Ecto neural progenitor cell (in vitro differentiated cells): Measurements from ENCODE around the gene SPATA12.

ENCODE experiments used
- DNase-seq: peaks from one replicate; pipeline ENCODE4 v3.0.0-alpha.2; 2018; ENCODE audit warnings: low spot score

The SPATA12 gene

GRCh38 chr3:57052662-57053061 is 7.8 kb upstream of the SPATA12 start:
- DNase-seq, result no peak

DNA sequence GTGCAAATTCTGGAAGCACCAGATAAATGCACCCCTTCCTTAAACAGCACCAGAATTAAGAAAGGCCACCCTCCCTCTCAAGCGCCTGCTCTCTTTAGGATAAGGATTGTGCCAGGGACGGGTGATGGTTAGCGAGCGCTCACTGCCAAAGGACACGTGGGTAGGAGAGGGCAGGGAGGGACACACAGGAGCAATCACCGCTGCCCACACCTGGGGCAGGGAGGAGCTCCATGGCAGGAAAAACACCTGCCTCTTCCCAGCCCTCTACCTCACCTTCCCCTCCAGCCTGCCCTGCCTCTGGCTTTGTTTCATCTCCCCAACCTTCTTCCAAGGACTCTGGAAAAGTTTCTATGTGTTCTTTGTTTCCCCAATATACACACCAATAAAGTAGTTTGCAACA is 7.3 kb upstream of the SPATA12 start:
- no peak for DNase-seq

DNA sequence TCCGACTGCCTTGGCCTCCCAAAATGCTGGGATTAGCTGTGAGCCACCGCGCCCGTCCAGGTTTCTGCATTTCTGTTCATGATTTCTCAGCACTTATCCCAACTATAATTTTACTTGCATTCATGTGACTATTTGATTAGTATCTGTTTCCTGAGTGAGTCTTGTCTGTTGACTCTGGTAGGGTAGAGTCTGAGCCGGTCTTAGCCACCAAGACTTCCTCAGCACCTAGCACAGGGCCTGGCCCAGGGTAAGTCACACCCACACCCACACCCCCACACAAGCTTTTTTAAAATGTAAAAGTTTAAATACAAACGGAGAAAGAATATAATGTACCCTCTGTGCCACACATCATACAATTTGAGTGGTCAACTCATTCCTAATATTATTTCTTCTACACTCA is 3.1 kb upstream of the SPATA12 start:
- no peak for DNase-seq

- DNase-seq, result no peak
Measured at GRCh38 chr3:57059411-57059810, 1.1 kb upstream of the SPATA12 start.

- DNase-seq, result no peak
Measured at GRCh38 chr3:57061556-57061955, 1.1 kb downstream of the SPATA12 start.

DNA sequence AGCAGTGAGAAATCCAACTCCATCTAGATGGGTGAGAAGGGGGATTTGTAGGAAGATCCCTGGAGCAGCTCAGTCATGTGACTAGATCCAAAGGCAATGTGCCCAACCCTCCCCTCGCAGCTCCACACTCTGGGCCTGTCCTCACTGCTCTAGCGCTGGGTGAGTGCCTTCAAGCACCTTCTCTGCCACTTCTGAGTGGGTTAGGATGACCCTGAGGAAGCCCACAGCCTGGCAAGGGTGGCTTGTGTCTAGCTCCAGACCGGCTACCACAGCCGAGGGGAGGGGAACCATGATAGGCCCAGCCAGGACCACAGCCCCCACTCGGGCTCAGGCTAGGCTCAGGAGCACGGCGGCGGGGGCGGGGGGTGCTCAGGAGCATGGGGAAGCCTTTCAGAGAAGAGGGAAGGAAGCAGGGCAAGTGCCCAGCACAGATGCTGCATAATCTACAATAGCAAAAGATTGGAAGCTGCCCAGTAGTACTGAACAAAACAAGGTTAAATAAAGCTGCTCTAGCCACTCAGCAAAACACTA is 1.7 kb downstream of the SPATA12 start:
- peak; percentile 53 for DNase-seq

GRCh38 chr3:57063032-57063431 is 2.6 kb downstream of the SPATA12 start:
- DNase-seq, result no peak

DNA sequence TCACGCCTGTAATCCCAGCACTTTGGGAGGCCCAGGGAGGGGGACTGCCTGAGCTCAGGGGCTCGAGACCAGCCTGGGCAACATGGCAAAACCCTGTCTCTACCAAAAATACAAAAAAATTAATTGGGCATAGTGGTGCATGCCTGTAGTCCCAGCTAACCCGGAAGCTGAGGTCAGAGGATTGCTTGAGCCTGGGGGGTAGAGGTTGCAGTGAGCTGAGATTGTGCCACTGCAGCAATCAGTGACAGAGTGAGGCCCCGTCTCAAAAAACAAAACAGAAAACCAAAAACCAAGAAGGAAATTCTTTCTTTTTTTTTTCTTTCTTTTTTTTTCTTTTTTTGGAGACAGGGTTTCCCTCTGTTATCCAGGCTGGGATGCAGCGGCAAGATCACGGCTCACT is 3.5 kb downstream of the SPATA12 start:
- DNase-seq, result no peak

DNA sequence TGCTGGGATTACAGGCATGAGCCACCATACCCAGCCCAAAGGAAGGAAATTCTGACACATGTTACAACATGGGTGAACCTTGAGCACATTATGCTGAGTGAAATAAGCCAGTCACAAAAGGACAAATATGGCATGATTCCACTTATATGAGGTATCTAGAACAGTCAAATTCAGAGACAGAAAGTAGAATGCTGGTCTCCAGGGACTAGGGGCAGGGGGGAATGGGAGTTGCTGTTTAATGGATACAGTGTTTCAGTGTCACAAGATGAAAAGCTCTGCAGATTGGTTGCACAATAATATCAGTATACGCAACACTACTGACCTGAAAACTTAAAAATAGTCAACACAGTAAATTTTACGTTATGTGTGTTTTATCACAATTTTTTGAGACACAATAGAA is 4.1 kb downstream of the SPATA12 start:
- no peak for DNase-seq

- DNase-seq, result no peak
Measured at GRCh38 chr3:57065588-57065987, 5.1 kb downstream of the SPATA12 start.

- DNase-seq, result no peak
Measured at GRCh38 chr3:57066471-57066870, 6.0 kb downstream of the SPATA12 start.

- no peak for DNase-seq
Measured at GRCh38 chr3:57068437-57069089, 8.1 kb downstream of the SPATA12 start.

DNA sequence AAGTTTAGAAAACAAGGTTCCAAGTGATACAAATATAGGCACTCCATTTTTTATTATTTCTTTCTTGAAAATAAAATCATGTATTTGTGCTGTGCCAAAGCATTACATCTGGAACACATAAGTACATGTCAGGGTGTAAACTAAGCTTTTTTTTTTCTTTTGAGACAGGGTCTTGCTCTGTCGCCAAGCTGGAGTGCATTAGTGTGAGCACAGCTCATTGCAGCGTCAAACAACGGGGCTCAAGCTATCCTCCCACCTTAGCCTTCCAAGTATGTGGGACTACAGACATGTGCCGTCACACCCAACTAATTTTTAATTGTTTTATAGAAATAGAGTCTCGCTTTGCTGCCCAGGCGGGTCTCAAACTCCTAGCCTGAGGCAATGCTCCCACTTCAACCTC is 9.0 kb downstream of the SPATA12 start:
- no peak for DNase-seq

DNA sequence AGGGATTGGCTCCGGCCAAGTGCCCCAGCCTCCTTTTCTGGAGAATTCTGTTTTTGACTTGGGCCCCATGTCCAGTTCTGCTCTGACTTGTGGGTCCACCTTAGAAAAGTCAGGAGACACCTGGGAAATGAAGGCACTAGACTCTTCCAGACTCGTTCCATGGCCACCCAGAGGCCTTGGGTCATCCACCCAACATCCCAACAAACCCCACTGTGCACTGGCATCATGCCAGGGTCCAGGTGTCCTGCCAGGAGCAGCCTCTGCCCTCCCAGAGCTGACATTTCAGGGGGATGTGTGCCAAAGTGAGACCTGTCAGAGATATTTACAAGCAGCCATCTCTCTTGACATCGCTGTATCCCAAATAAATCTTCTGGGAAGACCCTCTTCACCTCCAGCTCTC is 13.2 kb downstream of the SPATA12 start:
- no peak for DNase-seq

DNA sequence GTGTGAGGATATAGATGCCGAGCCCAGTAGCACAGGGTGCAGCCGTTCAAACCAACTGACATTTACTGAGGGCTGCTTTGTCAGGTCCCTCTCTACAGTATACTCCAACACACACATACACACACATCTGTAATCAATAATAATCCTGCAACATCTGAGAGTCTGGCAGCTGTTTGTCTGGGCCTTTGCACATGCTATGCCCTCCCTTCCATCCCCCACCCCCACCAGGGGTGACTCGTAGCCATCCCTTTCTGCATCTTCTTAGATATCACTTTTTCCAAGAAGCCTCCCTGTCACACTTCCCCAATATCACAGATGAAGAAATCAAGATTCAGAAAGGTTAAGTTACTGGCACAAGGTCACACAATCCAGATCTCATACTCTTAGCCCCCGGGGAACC is 13.7 kb downstream of the SPATA12 start:
- DNase-seq, result no peak

- no peak for DNase-seq
Measured at GRCh38 chr3:57076422-57076951, 16.0 kb downstream of the SPATA12 start.

GRCh38 chr3:57077630-57078343 is 17.3 kb downstream of the SPATA12 start:
- DNase-seq, result no peak

GRCh38 chr3:57078344-57078634 is 17.8 kb downstream of the SPATA12 start:
- no peak for DNase-seq

DNA sequence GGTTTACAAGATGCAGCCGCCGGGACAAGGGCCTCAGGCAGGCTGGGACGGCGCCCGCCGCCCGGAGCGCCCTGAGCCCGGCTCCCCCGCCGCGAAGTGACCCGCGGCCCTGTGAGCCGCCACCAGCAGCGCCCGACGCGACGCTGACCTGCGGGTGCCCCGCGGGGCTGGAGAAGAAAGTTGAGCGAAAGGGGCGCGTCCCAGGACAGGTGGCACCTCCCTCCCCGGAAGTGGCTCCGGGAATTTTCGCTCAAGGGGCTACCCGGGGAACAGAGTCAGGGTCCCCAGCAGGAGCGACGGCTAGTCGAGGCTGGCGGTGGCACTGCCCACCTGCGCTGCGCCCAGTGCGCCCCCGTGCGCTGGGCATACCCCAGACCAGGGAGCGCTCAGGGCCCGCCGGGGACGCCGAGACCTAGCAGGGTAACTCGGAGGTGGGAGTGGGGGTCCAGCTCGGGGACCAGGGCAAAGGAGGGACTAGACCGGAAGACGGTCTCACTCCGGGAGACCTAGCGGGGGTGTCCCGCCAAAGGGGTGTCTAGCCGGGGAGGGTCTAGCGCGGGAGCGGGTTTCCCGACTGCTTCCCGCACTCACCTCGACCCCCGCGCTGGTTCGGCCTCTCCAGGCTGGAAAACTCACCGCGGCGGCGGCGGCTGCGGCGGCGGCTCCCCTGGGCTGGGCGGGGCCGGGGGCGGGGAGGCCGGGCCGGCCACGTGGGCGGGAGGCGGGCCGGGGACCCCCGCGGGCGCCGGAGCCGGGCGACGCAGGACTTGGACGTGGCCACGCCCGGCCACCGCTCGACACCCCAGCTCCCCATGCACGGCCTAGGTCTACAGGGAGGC is 18.4 kb downstream of the SPATA12 start:
- DNase-seq, result peak; percentile 83

GRCh38 chr3:57079474-57079831 is 19.0 kb downstream of the SPATA12 start:
- DNase-seq, result no peak

GRCh38 chr3:57080171-57080570 is 19.7 kb downstream of the SPATA12 start:
- DNase-seq, result no peak

- DNase-seq, result no peak
Measured at GRCh38 chr3:57081173-57081572, 20.7 kb downstream of the SPATA12 start.

GRCh38 chr3:57082481-57082880 is 22.0 kb downstream of the SPATA12 start:
- no peak for DNase-seq
